Transverse colon (tissue), 4 donors: ENCODE measurements around the gene KRT222. TPM values are rescaled to one million over a fixed set of nuclear protein-coding genes. Genes with fewer than 3 reads are reported as not detected.

Experiments used
- DNase-seq: peaks from one replicate; pipeline ENCODE4 v3.0.0-alpha.2; 2019
- H3K27ac ChIP-seq, 4 donors: fragments of 200-600 bp; sonication (generic); 2 replicates each; pipeline ENCODE4 v1.5.1; 2016 to 2018; ENCODE audit warnings: inconsistent platforms in 4 of 4
- H3K27me3 ChIP-seq: fragments of 200-600 bp; sonication (generic); 2 replicates; pipeline ENCODE4 v1.5.1; 2017; ENCODE audit warnings: inconsistent platforms
- H3K36me3 ChIP-seq, 4 donors: fragments of 200-600 bp; sonication (generic); 2 replicates each; pipeline ENCODE4 v1.5.1; 2017 to 2019; ENCODE audit warnings: inconsistent platforms in 4 of 4
- H3K4me1 ChIP-seq, 4 donors: fragments of 200-600 bp; sonication (generic); 2 replicates each; pipeline ENCODE4 v1.5.1; 2017 to 2020; ENCODE audit warnings: inconsistent platforms in 4 of 4
- H3K4me3 ChIP-seq, 4 donors: fragments of 200-600 bp; sonication (generic); 1 replicate in 1 of 4; 2 replicates in 3 of 4; pipeline versions ENCODE4 v1.5.1 to v1.6.1; 2017 to 2019; ENCODE audit warnings: inconsistent platforms in 4 of 4
- H3K9me3 ChIP-seq, 2 donors: fragments of 200-600 bp; sonication (generic); 2 replicates each; pipeline ENCODE4 v1.5.1; 2017 to 2019; ENCODE audit warnings: inconsistent platforms in 2 of 2
- CTCF ChIP-seq, 5 experiments: fragments of 200-600 bp in 3 of 5; fragments of 450-650 bp in 2 of 5; sonication (generic) in 3 of 5; IDR thresholded peaks; 1 replicate in 2 of 5; 2 replicates in 3 of 5; pipeline ENCODE4 v1.5.1; 2016 to 2017; ENCODE audit warnings: antibody characterized with exemption in 5 of 5, inconsistent platforms in 3 of 5, mild to moderate bottlenecking in 2 of 5, moderate library complexity in 1 of 5
- EP300 ChIP-seq: sonication (generic); formaldehyde crosslinking; IDR thresholded peaks from one replicate; pipeline ENCODE4 v1.6.1; 2017; ENCODE audit warnings: antibody characterized with exemption, low read depth
- POLR2A ChIP-seq: fragments of 450-650 bp; IDR thresholded peaks from one replicate; pipeline ENCODE4 v1.6.1; 2016; ENCODE audit warnings: antibody characterized with exemption, mild to moderate bottlenecking, moderate library complexity
- POLR2AphosphoS5 ChIP-seq, 3 donors: sonication (generic); formaldehyde crosslinking; IDR thresholded peaks; one replicate each; pipeline ENCODE4 v1.6.1; 2016; ENCODE audit warnings: antibody characterized with exemption in 3 of 3
- WGBS, 2 donors: methylation state at CpG; one replicate each; pipeline ENCODE4 v1.1.5; 2018; ENCODE audit warnings: low coverage in 1 of 2; 5-methylcytosine and 5-hydroxymethylcytosine counted together
- in situ Hi-C, 4 donors: fragments of 200-750 bp; cut with MboI; loops; one replicate each; pipeline versions ENCODE4 v1.15.0 to v1.15.1; 2017; ENCODE audit warnings: low sequenced_read_pairs in 3 of 4, low pct_ligation_motif_present in 1 of 4, low pct_unique_long_range_greater_than_20kb in 1 of 4
- intact Hi-C: fragments of 100-400 bp; cut with DNase I; formaldehyde crosslinking; loops from one replicate; pipeline ENCODE4 v1.15.1; 2023; ENCODE audit warnings: low total_unique reads
- total RNA-seq, 4 donors: library from RNA; depleted of rRNA; stranded (reverse); fragments of >200 nt; gene quantifications; one replicate each; pipeline ENCODE4 v1.1.0, GENCODE V29; 2016

Gene KRT222
- total RNA-seq, 4 donors from 2014 or later: 0.27 to 0.48 TPM; not detected in 2

- Histone ChIP-seq H3K27me3 (peaks cover 70% of the 10 kb centered on the region), H3K9me3 (no peaks in the 10 kb centered on the region), H3K4me3 (no peak overlapping the region), H3K27ac (no peak overlapping the region), H3K4me1 (no peaks in the 10 kb centered on the region), H3K36me3 (no peaks in the 10 kb centered on the region)
- in situ Hi-C loops: no loop called here
- WGBS, 2 donors: 82 to 85% methylated on average over 4 of the region's 4 CpGs
- no peak for DNase-seq
- TF ChIP-seq POLR2A (no peak), CTCF (IDR thresholded peaks at IDR 0.05) (no peak), POLR2AphosphoS5 (IDR thresholded peaks at IDR 0.05) (no peak), EP300 (no peak)
- intact Hi-C loops: no loop called here
These were observed 10.9 kb upstream of the KRT222 start for GRCh38 chr17:40675905-40676304.

DNA sequence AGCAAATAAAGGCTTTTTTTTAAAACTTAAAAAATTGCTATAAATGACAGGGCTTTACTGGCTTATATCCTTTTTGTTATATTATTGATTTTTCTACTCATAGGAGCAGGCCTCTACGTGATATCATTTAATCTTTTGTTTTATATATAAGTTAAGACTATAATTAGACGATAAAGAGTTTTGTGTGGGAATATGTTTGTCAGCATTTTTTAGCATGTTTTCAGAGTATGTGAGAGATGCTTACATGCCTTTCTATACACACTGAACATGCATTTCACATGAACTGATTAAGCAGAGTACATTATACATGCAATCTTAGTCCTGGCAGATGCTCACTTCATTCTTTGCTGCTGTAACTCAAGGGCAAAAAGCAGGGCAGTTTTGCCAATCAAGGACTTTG is 7.7 kb upstream of the KRT222 start:
- in situ Hi-C loops (no loop called here), intact Hi-C loops (no loop called here)
- WGBS, 2 donors: 91 to 100% methylated on average over 2 of the region's 2 CpGs
- H3K9me3 ChIP-seq: no peaks in the 10 kb centered on the region
- no peak overlapping the region for H3K4me3 ChIP-seq
- TF ChIP-seq CTCF (IDR thresholded peaks at IDR 0.05): no peak
- no peak for TF ChIP-seq POLR2A
- TF ChIP-seq EP300: no peak
- TF ChIP-seq POLR2AphosphoS5 (IDR thresholded peaks at IDR 0.05): no peak
- H3K36me3 ChIP-seq: no peaks in the 10 kb centered on the region
- no peaks in the 10 kb centered on the region for H3K4me1 ChIP-seq
- DNase-seq: no peak
- H3K27ac ChIP-seq: no peak overlapping the region
- H3K27me3 ChIP-seq: peaks cover 39% of the 10 kb centered on the region

GRCh38 chr17:40671282-40671681 is 6.3 kb upstream of the KRT222 start:
- H3K36me3 ChIP-seq: no peaks in the 10 kb centered on the region
- no peak overlapping the region for H3K27ac ChIP-seq
- no peaks in the 10 kb centered on the region for H3K4me1 ChIP-seq
- no peak overlapping the region for H3K4me3 ChIP-seq
- no peak for TF ChIP-seq EP300
- no peak for TF ChIP-seq POLR2AphosphoS5 (IDR thresholded peaks at IDR 0.05)
- no peak for TF ChIP-seq CTCF (IDR thresholded peaks at IDR 0.05)
- TF ChIP-seq POLR2A: no peak
- H3K9me3 ChIP-seq: no peaks in the 10 kb centered on the region
- intact Hi-C loops: no loop called here
- in situ Hi-C loops: no loop called here
- WGBS, 2 donors: 54 to 57% methylated on average over 4 of the region's 4 CpGs
- DNase-seq: no peak
- H3K27me3 ChIP-seq: peaks cover 35% of the 10 kb centered on the region

DNA sequence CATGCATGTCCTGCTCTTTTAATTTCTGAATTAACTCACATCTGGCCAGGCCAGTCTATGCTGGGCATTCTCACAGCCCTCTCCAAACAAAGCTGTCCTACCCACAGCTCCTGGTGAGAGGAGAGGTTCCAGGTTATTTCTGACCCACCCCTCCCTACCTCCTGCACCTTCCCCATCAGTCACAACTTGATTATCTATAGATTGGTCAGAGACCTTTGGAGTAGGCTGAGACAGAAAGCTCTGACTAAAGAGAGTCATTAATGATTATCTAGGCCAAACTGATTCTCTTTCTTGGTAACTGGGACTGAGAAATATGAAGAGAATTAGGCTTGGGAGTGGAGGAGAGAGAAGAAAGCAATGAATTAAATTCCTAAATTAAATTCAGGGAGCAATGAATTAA is 1.4 kb upstream of the KRT222 start:
- no peak for DNase-seq
- H3K9me3 ChIP-seq: no peaks in the 10 kb centered on the region
- no peak overlapping the region for H3K4me3 ChIP-seq
- TF ChIP-seq EP300 (no peak), POLR2AphosphoS5 (IDR thresholded peaks at IDR 0.05) (no peak), CTCF (IDR thresholded peaks at IDR 0.05) (no peak), POLR2A (no peak)
- H3K27me3 ChIP-seq: peaks cover 53% of the 10 kb centered on the region
- no peak overlapping the region for H3K27ac ChIP-seq
- H3K36me3 ChIP-seq: no peaks in the 10 kb centered on the region
- intact Hi-C loops (no loop called here), in situ Hi-C loops (no loop called here)
- H3K4me1 ChIP-seq: no peaks in the 10 kb centered on the region
